ENCODE measurements around the gene RNF183.
"Not testable (repeated sequence)": the region's sequence is repeated elsewhere in the genome, so short reads cannot be mapped to it uniquely, and the experiment has no call there.

GRCh38 chr9:113296247-113296646, 6.9 kb downstream of the RNF183 start:
- TF ChIP-seq, protein P1, sequence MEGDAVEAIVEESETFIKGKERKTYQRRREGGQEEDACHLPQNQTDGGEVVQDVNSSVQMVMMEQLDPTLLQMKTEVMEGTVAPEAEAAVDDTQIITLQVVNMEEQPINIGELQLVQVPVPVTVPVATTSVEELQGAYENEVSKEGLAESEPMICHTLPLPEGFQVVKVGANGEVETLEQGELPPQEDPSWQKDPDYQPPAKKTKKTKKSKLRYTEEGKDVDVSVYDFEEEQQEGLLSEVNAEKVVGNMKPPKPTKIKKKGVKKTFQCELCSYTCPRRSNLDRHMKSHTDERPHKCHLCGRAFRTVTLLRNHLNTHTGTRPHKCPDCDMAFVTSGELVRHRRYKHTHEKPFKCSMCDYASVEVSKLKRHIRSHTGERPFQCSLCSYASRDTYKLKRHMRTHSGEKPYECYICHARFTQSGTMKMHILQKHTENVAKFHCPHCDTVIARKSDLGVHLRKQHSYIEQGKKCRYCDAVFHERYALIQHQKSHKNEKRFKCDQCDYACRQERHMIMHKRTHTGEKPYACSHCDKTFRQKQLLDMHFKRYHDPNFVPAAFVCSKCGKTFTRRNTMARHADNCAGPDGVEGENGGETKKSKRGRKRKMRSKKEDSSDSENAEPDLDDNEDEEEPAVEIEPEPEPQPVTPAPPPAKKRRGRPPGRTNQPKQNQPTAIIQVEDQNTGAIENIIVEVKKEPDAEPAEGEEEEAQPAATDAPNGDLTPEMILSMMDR (IDR thresholded peaks at IDR 0.05), result not testable (repeated sequence)
- not testable (repeated sequence) for TF ChIP-seq POLR2A, EP300, POLR2AphosphoS5 (IDR thresholded peaks at IDR 0.05)

All from stomach (tissue), 4 donors.